IMR-90 (cell line): Measurements from ENCODE around the gene HDAC3. TPM values are rescaled to one million over a fixed set of nuclear protein-coding genes. Genes with fewer than 3 reads are reported as not detected.

ENCODE experiments used
- ATAC-seq: fragments of 200-7000 bp; cut with Tn5 transposase; 2 replicates; pipeline ENCODE4 v1.9.1; 2020; ENCODE audit warnings: low read depth, mild to moderate bottlenecking, moderate library complexity
- BruUV-seq: library from RNA; stranded (reverse); fragments of 400-500 nt; replicated peaks from 2 replicates; lab custom pipeline; 2021; lab: Mats Ljungman, UMichigan
- CTCF ChIA-PET: fragments of 300-600 bp; formaldehyde crosslinking; extraction: SDS; loops from one replicate; lab custom pipeline; 2021; ENCODE audit warnings: antibody characterized with exemption; lab: Yijun Ruan, JAX
- POLR2A ChIA-PET: fragments of 300-600 bp; sonication (Branson Sonifier 250); formaldehyde crosslinking; loops from one replicate; lab custom pipeline; 2022; ENCODE audit warnings: antibody characterized with exemption; ENCODE audit not compliant: unreplicated experiment; lab: Charles Lee
- DNase-seq: peaks from one replicate; pipeline ENCODE4 v3.0.0; 2013
- H2AFZ ChIP-seq: replicated peaks from 2 replicates; pipeline ENCODE3; 2013; ENCODE audit warnings: low read length, mild to moderate bottlenecking; ENCODE audit not compliant: poor library complexity
- H2AK5ac ChIP-seq: 2 replicates; pipeline ENCODE4 v1.6.1; 2013; ENCODE audit warnings: low read depth, low read length, inconsistent platforms
- H2AK9ac ChIP-seq: replicated peaks from 2 replicates; pipeline ENCODE3; 2013; ENCODE audit warnings: mild to moderate bottlenecking, low read depth, low read length, moderate library complexity; ENCODE audit not compliant: poor library complexity
- H2BK120ac ChIP-seq: 2 replicates; pipeline ENCODE4 v1.6.1; 2013; ENCODE audit warnings: low read depth, low read length, inconsistent platforms
- H2BK15ac ChIP-seq: 3 replicates; pipeline ENCODE4 v1.6.1; 2013; ENCODE audit warnings: low read depth, low read length, inconsistent platforms
- H2BK20ac ChIP-seq: 2 replicates; pipeline ENCODE4 v1.6.1; 2013; ENCODE audit warnings: low read depth, mild to moderate bottlenecking, inconsistent platforms, low read length, moderate library complexity
- H2BK5ac ChIP-seq: 2 replicates; pipeline ENCODE4 v1.6.1; 2013; ENCODE audit warnings: mild to moderate bottlenecking, low read depth, low read length, inconsistent platforms; ENCODE audit not compliant: poor library complexity, severe bottlenecking
- H3K14ac ChIP-seq: replicated peaks from 2 replicates; pipeline ENCODE4 v1.6.1; 2013; ENCODE audit warnings: low read depth, low read length, inconsistent platforms
- H3K18ac ChIP-seq: 2 replicates; pipeline ENCODE4 v1.6.1; 2013; ENCODE audit warnings: low read depth, low read length, control low read depth
- H3K23ac ChIP-seq: 2 replicates; pipeline ENCODE4 v1.6.1; 2013; ENCODE audit warnings: low read depth, low read length, inconsistent platforms
- H3K27ac ChIP-seq: 2 replicates; pipeline ENCODE4 v1.5.1; 2013; ENCODE audit warnings: mild to moderate bottlenecking, control low read depth, low read length; ENCODE audit not compliant: insufficient read depth
- H3K27me3 ChIP-seq: 2 replicates; pipeline ENCODE4 v1.6.1; 2013; ENCODE audit warnings: low read length; ENCODE audit not compliant: control insufficient read depth, insufficient read depth
- H3K36me3 ChIP-seq: 2 replicates; pipeline ENCODE4 v1.6.1; 2013; ENCODE audit warnings: low read length, mixed read lengths; ENCODE audit not compliant: control insufficient read depth, insufficient read depth
- H3K4ac ChIP-seq: 2 replicates; pipeline ENCODE4 v1.6.1; 2013; ENCODE audit warnings: low read depth, low read length, inconsistent platforms
- H3K4me1 ChIP-seq: 2 replicates; pipeline ENCODE4 v1.6.1; 2013; ENCODE audit warnings: low read length, mixed read lengths; ENCODE audit not compliant: control insufficient read depth, insufficient read depth
- H3K4me2 ChIP-seq: 2 replicates; pipeline ENCODE4 v1.6.1; 2013; ENCODE audit warnings: low read depth, mild to moderate bottlenecking, control low read depth, low read length, moderate library complexity
- H3K4me3 ChIP-seq: 2 replicates; pipeline ENCODE4 v1.5.1; 2013; ENCODE audit warnings: low read depth, mild to moderate bottlenecking, control low read depth, low read length, moderate library complexity; ENCODE audit not compliant: insufficient read depth
- H3K56ac ChIP-seq: 2 replicates; pipeline ENCODE4 v1.6.1; 2013; ENCODE audit warnings: low read length, inconsistent platforms; ENCODE audit not compliant: insufficient read depth; ENCODE audit errors: extremely low read depth
- H3K79me1 ChIP-seq, 2 experiments: 2 replicates each; pipeline ENCODE4 v1.6.1; 2013; ENCODE audit warnings: low read length in 2 of 2, inconsistent platforms in 1 of 2, low read depth in 1 of 2
- H3K9ac ChIP-seq: 2 replicates; pipeline ENCODE4 v1.6.1; 2013; ENCODE audit warnings: low read depth, low read length, control low read depth
- H3K9me1 ChIP-seq: 2 replicates; pipeline ENCODE4 v1.6.1; 2013; ENCODE audit warnings: low read length, inconsistent platforms; ENCODE audit not compliant: insufficient read depth
- H3K9me3 ChIP-seq: 2 replicates; pipeline ENCODE4 v1.6.1; 2013; ENCODE audit warnings: low read length; ENCODE audit not compliant: control insufficient read depth, insufficient read depth
- H4K20me1 ChIP-seq: 2 replicates; pipeline ENCODE4 v1.6.1; 2013; ENCODE audit warnings: low read length, inconsistent platforms; ENCODE audit not compliant: insufficient read depth
- H4K5ac ChIP-seq: 2 replicates; pipeline ENCODE4 v1.6.1; 2013; ENCODE audit warnings: mild to moderate bottlenecking, low read depth, low read length, control low read depth
- H4K8ac ChIP-seq, 2 experiments: 2 replicates each; pipeline ENCODE4 v1.6.1; 2013; ENCODE audit warnings: low read depth in 2 of 2, low read length in 2 of 2, control low read depth in 1 of 2, inconsistent platforms in 1 of 2
- H4K91ac ChIP-seq: 2 replicates; pipeline ENCODE4 v1.6.1; 2013; ENCODE audit warnings: low read depth, low read length, inconsistent platforms; ENCODE audit not compliant: insufficient read depth
- BHLHE40 ChIP-seq: fragments of 150-350 bp; IDR thresholded peaks from 2 replicates; pipeline ENCODE4 v1.6.1; 2016; ENCODE audit warnings: mild to moderate bottlenecking, low read depth, low read length
- CEBPB ChIP-seq: IDR thresholded peaks from 2 replicates; pipeline ENCODE4 v1.6.1; 2012; ENCODE audit warnings: low read depth, low read length, improper control_type of control experiment
- CHD1 ChIP-seq: IDR thresholded peaks from 2 replicates; pipeline ENCODE4 v1.6.1; 2012; ENCODE audit warnings: low read depth, low read length, improper control_type of control experiment
- FOS ChIP-seq: fragments of 150-350 bp; IDR thresholded peaks from 2 replicates; pipeline ENCODE4 v1.6.1; 2016; ENCODE audit warnings: low read depth, low read length
- MAFK ChIP-seq: IDR thresholded peaks from 2 replicates; pipeline ENCODE4 v1.6.1; 2012; ENCODE audit warnings: low read depth, low read length, improper control_type of control experiment
- NFE2L2 ChIP-seq: fragments of 150-350 bp; IDR thresholded peaks from 2 replicates; pipeline ENCODE4 v1.6.1; 2016; ENCODE audit warnings: low read depth, mild to moderate bottlenecking, low read length
- RAD21 ChIP-seq: IDR thresholded peaks from 2 replicates; pipeline ENCODE4 v1.6.1; 2012; ENCODE audit warnings: low read length, improper control_type of control experiment
- RCOR1 ChIP-seq: IDR thresholded peaks from 2 replicates; pipeline ENCODE4 v1.6.1; 2012; ENCODE audit warnings: mild to moderate bottlenecking, low read length, improper control_type of control experiment; ENCODE audit not compliant: insufficient replicate concordance
- RFX5 ChIP-seq: IDR thresholded peaks from 2 replicates; pipeline ENCODE4 v1.8.0; 2012; ENCODE audit warnings: low read depth, mild to moderate bottlenecking, low read length, moderate library complexity
- SMC3 ChIP-seq: fragments of 150-350 bp; IDR thresholded peaks from 2 replicates; pipeline ENCODE4 v1.6.1; 2016; ENCODE audit warnings: low read depth, mild to moderate bottlenecking, antibody characterized with exemption, low read length, moderate library complexity
- WGBS, 2 experiments: methylation state at CpG; one replicate each; pipeline versions ENCODE4 v1.1.5 to v1.1.7; 2013; ENCODE audit warnings: missing lambda C conversion rate in 2 of 2; ENCODE audit not compliant: insufficient read length in 1 of 2; ENCODE audit errors: extremely low coverage in 2 of 2; 5-methylcytosine and 5-hydroxymethylcytosine counted together
- dilution Hi-C: fragments of 300-500 bp; cut with HindIII; formaldehyde crosslinking; loops from one replicate; pipeline ENCODE4 v1.14.3; 2018; ENCODE audit warnings: low sequenced_read_pairs; ENCODE audit not compliant: unreplicated experiment
- in situ Hi-C: fragments of 300-500 bp; cut with MboI; formaldehyde crosslinking; loops from 3 replicates; pipeline ENCODE4 v1.14.3; 2019; ENCODE audit warnings: low sequenced_read_pairs, inconsistent platforms, mixed read lengths
- intact Hi-C: fragments of 100-400 bp; cut with micrococcal nuclease; formaldehyde crosslinking; loops from 2 replicates; pipeline ENCODE4 v1.10.0; 2022
- polyA plus RNA-seq, 3 experiments: library from polyadenylated mRNA; depleted of rRNA; stranded (reverse); fragments of >200 nt; gene quantifications; 2 replicates each; pipeline ENCODE4 v1.2.3, GENCODE V29; 2012; ENCODE audit warnings: low replicate concordance in 1 of 3
- total RNA-seq: library from RNA; depleted of rRNA; stranded (reverse); fragments of >200 nt; gene quantifications from 2 replicates; pipeline ENCODE4 v1.2.3, GENCODE V29; 2012
- TF ChIP-seq, protein P1 (sequence below): fragments of 150-350 bp; IDR thresholded peaks from 2 replicates; pipeline ENCODE4 v1.6.1; 2016; ENCODE audit warnings: low read depth, mild to moderate bottlenecking, low read length, moderate library complexity, borderline replicate concordance
- TF ChIP-seq, protein P2 (sequence below): fragments of 150-350 bp; IDR thresholded peaks from 2 replicates; pipeline ENCODE4 v1.6.1; 2017; ENCODE audit warnings: mild to moderate bottlenecking, antibody characterized with exemption, low read length, low read depth

HDAC3 gene
- total and polyA plus RNA-seq, 2 of the 4 experiments (the other 2 are of a cell fraction) = 84.2 to 89.7 TPM

DNA sequence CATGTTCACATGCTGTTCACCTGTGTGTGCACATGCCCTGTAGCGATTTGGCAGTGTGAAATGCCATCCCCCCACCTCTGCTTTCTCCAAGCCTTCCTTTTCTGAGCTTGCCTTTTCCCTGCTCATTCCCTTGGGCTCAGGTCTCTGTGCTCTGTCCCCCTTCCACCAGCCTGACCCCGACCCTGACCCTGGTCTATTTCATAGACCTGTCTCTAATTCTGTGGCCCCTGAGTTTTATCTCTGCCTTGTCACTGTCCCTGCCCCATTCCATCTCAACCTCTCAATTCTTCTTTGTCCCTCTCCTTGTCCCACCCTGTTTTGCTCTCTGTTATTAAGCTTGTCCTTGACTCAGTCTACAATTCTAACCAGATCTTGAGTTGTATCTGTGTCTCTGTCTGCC is 44.6 kb upstream of the HDAC3 start:
- in situ Hi-C loops = loop anchor here (25.0 kb wide), 1 partner anchor 431 kb away; the partner anchor contains the start of gene NDFIP1
- CTCF ChIA-PET = interaction anchor here (0.6 to 1.3 kb wide), 4 partner anchors 11 to 741 kb away, joined by 3 to 4 read pairs (median 3); no protein-coding TSS in a partner anchor
- Histone ChIP-seq H3K27me3 (no peaks in the 10 kb centered on the region), H3K18ac (peak overlapping the region; percentile 59), H2AK5ac (peak overlapping the region; percentile 95), H4K91ac (peak overlapping the region; percentile 80), H3K9ac (peak overlapping the region; percentile 73), H3K36me3 (peaks cover 5% of the 10 kb centered on the region), H3K4me3 (peak overlapping the region; percentile 39), H3K4me1 (peaks cover 18% of the 10 kb centered on the region), H4K5ac (peak overlapping the region; percentile 91), H4K8ac (peak overlapping the region; percentile 96 to 97), H2BK20ac (peak overlapping the region; percentile 75), H3K23ac (peak overlapping the region; percentile 99), H3K4ac (peak overlapping the region; percentile 97), H2AK9ac (peak overlapping the region; percentile 99), H3K4me2 (peak overlapping the region; percentile 82), H2BK5ac (peak overlapping the region; percentile 87), H3K14ac (peak overlapping the region; percentile 100), H3K9me1 (peaks cover 21% of the 10 kb centered on the region), H2AFZ (peak overlapping the region; percentile 85), H3K27ac (peak overlapping the region; percentile 56), H3K56ac (peak overlapping the region; percentile 86), H3K9me3 (no peaks in the 10 kb centered on the region), H4K20me1 (no peaks in the 10 kb centered on the region), H2BK15ac (peak overlapping the region; percentile 81; the same call in 2 of the 3 replicates), H2BK120ac (peak overlapping the region; percentile 94), H3K79me1 (peaks cover 12 to 25% of the 10 kb centered on the region in 2 experiments)
- 21% methylated on average over 2 of the region's 2 CpGs; no CpG with 5 or more reads in 1 of the 2 experiments for WGBS, 2 experiments
- no peak for DNase-seq
- no TSS peak for BruUV-seq
- intact Hi-C loops = no loop called here
- TF ChIP-seq RCOR1 (no peak), RAD21 (no peak), CEBPB (no peak), FOS (no peak), MAFK (no peak), NFE2L2 (no peak), SMC3 (no peak), RFX5 (no peak), CHD1 (no peak), BHLHE40 (no peak)
- TF ChIP-seq, protein P1, sequence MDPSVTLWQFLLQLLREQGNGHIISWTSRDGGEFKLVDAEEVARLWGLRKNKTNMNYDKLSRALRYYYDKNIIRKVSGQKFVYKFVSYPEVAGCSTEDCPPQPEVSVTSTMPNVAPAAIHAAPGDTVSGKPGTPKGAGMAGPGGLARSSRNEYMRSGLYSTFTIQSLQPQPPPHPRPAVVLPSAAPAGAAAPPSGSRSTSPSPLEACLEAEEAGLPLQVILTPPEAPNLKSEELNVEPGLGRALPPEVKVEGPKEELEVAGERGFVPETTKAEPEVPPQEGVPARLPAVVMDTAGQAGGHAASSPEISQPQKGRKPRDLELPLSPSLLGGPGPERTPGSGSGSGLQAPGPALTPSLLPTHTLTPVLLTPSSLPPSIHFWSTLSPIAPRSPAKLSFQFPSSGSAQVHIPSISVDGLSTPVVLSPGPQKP = no peak
- TF ChIP-seq, protein P2, sequence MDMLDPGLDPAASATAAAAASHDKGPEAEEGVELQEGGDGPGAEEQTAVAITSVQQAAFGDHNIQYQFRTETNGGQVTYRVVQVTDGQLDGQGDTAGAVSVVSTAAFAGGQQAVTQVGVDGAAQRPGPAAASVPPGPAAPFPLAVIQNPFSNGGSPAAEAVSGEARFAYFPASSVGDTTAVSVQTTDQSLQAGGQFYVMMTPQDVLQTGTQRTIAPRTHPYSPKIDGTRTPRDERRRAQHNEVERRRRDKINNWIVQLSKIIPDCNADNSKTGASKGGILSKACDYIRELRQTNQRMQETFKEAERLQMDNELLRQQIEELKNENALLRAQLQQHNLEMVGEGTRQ = no peak
- ATAC-seq = no peak
- POLR2A ChIA-PET = no interaction called here
- dilution Hi-C loops = no loop called here
